Stimulated activated CD4-positive, alpha-beta T cell treated with anti-CD3 and anti-CD28 coated beads, Interleukin-12 subunit alpha, Interleukin-12 subunit beta, amount 100 ng/mL, for 4 hours (primary cell): ENCODE measurements around the gene PODXL.

Experiments used
- DNase-seq: peaks from one replicate; pipeline ENCODE4 v3.0.0-alpha.2; 2020

The PODXL gene

DNA sequence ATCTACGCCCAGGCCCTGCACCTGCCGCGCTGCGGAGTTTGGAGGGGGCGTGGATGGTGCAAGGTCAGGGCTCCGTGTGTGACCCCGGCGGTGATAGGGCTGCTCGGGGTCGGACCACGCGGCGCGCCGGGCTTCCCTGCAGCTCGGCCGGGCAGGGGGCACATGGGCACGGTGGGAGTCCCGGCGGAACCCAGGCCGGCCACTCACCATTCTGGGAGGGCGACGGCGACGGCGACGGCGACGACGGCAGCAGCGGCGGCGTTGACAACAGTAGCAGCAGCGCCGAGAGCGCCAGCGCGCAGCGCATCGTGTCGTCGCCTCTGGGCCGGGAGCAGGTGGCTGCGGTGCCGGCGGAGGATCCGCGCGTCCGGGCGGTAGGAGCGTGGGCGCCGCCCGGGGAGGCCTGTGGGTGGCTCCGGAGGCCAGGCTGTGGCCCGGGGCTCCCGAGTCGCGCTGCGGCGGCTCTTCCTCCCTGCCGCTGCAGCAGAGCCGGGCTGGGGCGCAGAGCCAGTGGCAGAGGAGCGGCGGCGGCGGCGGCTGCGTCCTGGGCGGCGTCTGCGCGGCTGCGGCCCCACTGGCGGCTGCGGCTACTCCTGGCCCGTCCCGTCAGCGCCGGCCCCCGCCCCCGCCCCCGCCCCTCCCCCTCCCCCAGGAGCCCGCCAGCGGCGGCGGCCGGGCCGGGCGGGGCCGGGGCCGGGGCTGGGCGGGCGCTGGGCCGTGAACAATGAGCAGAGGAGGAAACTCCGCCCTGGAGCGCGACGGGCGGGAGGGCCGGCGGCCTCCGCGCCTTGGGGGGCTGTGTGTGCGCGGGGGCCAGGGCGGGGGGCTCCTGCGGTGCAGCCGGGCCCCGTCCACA, at the start of gene PODXL:
PODXL (minus strand) TSS at position 576 of the 856 bp plus-strand sequence; CDS start at position 307, 269 bp downstream.
- DNase-seq: peak; percentile 44

- no peak for DNase-seq
These were observed 49.0 kb upstream of the PODXL start for GRCh38 chr7:131605280-131605878.

DNA sequence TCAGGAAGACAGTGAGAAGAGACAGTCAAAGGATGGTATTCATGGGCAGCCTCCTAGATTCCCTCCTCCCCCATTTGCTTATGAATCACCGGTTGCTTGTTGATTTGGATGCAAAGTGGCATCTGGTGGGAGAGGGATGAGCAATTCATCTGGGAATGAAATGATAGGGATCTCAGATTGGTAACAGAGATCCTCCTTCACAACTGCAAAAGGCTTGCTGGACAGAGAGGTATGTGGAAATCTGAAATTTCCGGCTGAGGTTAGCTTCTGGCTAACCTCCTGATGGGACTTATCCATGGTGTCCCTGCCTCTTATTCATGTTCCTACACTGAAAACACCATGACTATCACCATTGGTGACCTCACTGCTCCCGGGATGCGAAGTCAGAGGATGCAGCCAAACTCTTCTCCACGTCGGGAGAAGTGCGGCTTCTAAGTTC, 48.4 kb upstream of the PODXL start:
- no peak for DNase-seq

- DNase-seq: no peak
These were observed 47.5 kb upstream of the PODXL start for GRCh38 chr7:131603932-131604331.

- no peak for DNase-seq
These were observed 46.6 kb upstream of the PODXL start for GRCh38 chr7:131602994-131603372.

- no peak for DNase-seq
These were observed 46.0 kb upstream of the PODXL start for GRCh38 chr7:131602304-131602993.

GRCh38 chr7:131600085-131600881, 43.9 kb upstream of the PODXL start:
- DNase-seq: no peak

DNA sequence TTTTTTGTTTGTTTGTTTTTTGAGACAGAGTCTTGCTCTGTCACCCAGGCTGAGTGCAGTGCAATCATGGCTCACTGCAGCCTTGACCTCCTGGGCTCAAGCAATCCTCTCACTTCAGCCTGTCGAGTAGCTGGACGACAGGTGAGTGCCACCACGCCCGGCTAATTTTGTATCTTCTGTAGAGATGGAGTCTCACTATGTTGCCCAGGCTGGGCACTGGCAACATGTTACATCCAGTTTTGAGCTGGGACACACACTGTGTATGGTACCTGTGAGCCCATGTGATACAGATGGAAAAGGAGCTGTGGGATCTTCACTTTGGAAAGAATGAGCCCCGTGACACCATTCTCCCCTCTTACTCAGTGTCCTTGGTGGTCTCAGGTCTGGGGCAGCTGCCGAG, 40.4 kb upstream of the PODXL start:
- DNase-seq: no peak

DNA sequence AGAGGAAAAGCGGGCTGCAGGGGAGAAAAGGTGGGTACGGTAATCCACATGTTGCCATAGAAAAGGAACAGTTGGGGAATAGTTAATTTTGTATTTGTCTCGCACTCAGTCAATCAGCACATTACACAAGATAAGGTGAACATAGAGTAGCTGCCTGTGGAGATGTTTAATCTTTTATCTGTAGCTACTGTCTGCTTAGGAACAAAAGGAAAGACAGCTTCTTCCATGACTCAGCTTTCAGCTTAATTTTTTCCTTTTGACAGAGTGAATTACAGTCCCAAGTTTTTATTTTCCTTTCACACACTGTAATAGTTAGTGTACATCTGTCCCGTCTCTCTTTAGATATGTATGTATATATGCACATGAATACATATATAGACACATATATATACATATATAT, 39.3 kb upstream of the PODXL start:
- no peak for DNase-seq

DNA sequence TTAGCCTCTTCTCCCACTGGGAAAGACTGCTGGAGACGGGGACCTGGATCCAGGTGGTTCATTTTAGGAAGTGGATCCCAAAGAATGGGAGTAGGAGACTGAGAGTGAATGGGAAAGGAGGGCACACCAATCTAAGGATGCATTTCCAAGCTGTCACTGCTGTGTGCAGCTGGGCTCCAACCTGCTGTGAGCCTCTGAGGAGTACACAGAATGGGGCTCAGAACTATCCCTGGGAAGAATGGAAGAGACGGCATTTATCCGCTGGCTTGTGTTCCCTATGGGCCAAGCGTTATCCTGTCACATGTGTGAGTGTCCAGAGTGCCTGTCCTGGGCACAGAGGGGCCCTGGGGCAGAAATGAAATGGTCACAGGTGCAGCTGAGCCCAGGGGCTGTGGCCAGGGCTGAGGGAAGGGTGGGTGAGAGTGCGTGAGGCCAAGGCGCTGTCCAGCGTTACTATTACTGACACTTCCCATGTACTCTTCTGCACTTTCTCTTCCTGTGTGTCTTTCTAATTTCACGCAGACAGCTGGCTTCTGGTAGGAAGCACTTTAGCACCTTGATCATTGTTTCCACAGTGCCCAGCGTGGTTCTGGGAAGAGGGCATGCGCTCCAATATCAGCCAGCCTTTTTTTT, 35.4 kb upstream of the PODXL start:
- no peak for DNase-seq

DNA sequence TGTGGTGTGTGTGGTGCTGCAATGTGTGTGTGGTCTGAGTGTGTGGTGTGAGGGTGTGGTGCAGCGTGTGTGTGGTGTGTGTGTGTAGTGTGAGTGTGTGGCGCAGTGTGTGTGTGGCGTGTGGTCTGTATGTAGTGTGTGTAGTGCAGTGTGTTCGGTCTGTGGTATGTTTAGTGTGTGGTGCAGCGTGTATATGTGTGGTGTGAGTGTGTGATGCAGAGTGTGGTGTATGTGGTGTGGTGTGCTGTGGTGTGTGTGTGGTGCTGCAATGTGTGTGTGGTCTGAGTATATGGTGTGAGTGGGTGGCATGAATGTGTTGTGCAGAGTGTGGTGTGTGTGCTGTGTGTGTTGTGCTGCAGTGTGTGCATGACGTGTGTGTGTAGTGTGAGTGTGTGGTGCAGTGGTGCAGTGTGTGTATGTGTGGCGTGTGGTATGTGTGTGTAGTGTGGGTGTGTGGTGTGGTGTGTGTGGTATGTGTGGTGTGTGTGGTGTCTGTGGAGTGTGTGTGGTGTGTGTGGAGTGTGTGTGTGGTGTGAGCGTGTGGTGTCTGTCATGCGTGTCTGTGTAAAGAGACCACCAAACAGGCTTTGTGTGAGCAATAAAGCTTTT, 31.0 kb upstream of the PODXL start:
- DNase-seq: no peak

DNA sequence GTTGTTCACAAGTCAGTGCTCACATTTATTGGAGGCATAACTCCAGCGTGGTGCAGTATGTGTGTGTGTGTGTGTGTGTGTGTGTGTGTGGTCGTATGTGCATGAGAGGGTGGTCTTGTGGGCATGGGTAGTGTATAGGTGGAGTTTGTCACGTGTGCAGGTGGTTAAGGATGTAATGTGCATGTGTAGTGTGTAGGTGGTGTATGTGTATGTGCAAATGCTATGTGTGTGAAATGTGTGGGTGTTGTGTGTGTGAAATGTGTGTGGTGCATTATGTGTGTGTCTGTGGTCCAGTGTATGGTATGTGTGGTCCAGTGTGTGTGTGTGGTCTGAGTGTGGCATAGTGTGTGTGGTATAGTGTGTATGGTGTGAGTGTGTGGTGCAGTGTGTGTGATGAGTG, 30.3 kb upstream of the PODXL start:
- no peak for DNase-seq

- DNase-seq: no peak
These were observed 29.8 kb upstream of the PODXL start for GRCh38 chr7:131586259-131586658.

- no peak for DNase-seq
These were observed 27.0 kb upstream of the PODXL start for GRCh38 chr7:131583430-131583829.

GRCh38 chr7:131581241-131582051, 25.0 kb upstream of the PODXL start:
- no peak for DNase-seq

DNA sequence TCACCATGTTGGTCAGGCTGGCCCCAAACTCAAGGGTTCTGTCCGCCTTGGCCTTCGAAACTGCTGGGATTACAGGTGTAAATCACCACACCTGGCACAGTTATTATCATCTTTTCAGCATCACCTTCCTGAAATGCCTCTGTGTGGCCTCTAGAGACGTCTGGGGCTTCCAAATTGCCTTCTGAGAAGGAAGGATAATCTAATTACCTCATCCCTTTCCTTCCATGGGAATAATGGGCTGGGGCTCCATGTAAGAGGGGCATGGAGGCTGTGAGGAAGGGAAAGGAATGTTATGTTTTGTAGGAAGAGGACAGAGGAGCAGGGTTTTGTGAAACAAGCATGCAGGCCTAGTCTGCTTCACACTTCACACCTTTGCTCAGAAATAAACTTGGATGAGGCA, 22.2 kb upstream of the PODXL start:
- DNase-seq: no peak

GRCh38 chr7:131574741-131575140, 18.3 kb upstream of the PODXL start:
- no peak for DNase-seq

- DNase-seq: no peak
These were observed 14.0 kb upstream of the PODXL start for GRCh38 chr7:131570401-131570800.

- DNase-seq: no peak
These were observed 12.5 kb upstream of the PODXL start for GRCh38 chr7:131568970-131569369.

DNA sequence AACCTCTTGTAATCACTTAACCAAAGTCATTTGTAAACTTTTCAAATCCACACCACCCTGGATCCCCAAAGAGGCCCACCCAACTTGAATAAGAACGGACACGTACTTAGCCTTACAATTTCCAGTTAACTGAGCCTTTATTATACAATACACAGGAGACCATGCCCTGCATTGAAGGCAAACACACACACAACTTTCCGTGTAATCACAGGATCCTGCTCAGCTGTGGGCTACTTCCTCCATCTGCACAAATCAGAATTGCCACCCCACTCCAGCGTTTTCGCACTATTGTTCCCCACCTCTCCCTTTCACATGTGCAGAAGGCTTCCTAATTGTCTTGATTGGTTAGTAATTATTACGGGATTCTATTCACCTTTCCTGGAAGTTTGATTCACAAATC, 12.1 kb upstream of the PODXL start:
- no peak for DNase-seq

- DNase-seq: no peak
These were observed 8.2 kb upstream of the PODXL start for GRCh38 chr7:131564640-131565039.
